GM12891 (cell line): ENCODE measurements around the gene RTN3.

Source experiments
- DNase-seq: peaks from one replicate; pipeline ENCODE4 v3.0.0; 2011; ENCODE audit warnings: low spot score; ENCODE audit not compliant: insufficient read length
- FAIRE-seq: peaks from 2 replicates; lab custom pipeline; 2011; peaks lifted over from hg19 to GRCh38; lab: Jason Lieb, UNC
- PAX5 ChIP-seq: IDR thresholded peaks from 2 replicates; pipeline ENCODE4 v1.6.1; 2011; ENCODE audit warnings: low read length, moderate library complexity, mild to moderate bottlenecking; ENCODE audit not compliant: insufficient read depth, severe bottlenecking
- POLR2A ChIP-seq: IDR thresholded peaks from 2 replicates; pipeline ENCODE4 v1.6.1; 2011; ENCODE audit warnings: low read depth, low read length, control low read depth
- POLR2AphosphoS5 ChIP-seq: IDR thresholded peaks from 2 replicates; pipeline ENCODE4 v1.6.1; 2011; ENCODE audit warnings: low read depth, low read length, control low read depth
- POU2F2 ChIP-seq: IDR thresholded peaks from 2 replicates; pipeline ENCODE4 v1.6.1; 2011; ENCODE audit warnings: low read depth, mild to moderate bottlenecking, control low read depth, low read length, moderate library complexity
- SPI1 ChIP-seq: IDR thresholded peaks from 2 replicates; pipeline ENCODE4 v1.6.1; 2011; ENCODE audit warnings: low read depth, low read length, control low read depth
- TAF1 ChIP-seq: IDR thresholded peaks from 2 replicates; pipeline ENCODE4 v1.6.1; 2011; ENCODE audit warnings: low read depth, low read length, control low read depth

RTN3 gene

GRCh38 chr11:63736864-63737263 lies 55.6 kb downstream of the RTN3 start:
- DNase-seq, result no peak
- no peak for TF ChIP-seq TAF1
- no peak for TF ChIP-seq SPI1
- TF ChIP-seq PAX5, result no peak
- no peak for TF ChIP-seq POLR2AphosphoS5
- no peak for TF ChIP-seq POLR2A
- TF ChIP-seq POU2F2, result no peak
- no peak for FAIRE-seq

GRCh38 chr11:63737718-63738117 lies 56.4 kb downstream of the RTN3 start:
- no peak for DNase-seq
- TF ChIP-seq POLR2AphosphoS5, result no peak
- TF ChIP-seq TAF1, result no peak
- TF ChIP-seq POU2F2, result no peak
- TF ChIP-seq SPI1, result no peak
- no peak for TF ChIP-seq PAX5
- TF ChIP-seq POLR2A, result no peak
- FAIRE-seq, result no peak

GRCh38 chr11:63738720-63739360 lies 57.5 kb downstream of the RTN3 start:
- DNase-seq, result no peak
- no peak for FAIRE-seq
- no peak for TF ChIP-seq POLR2AphosphoS5
- no peak for TF ChIP-seq POU2F2
- TF ChIP-seq SPI1, result no peak
- TF ChIP-seq PAX5, result no peak
- TF ChIP-seq TAF1, result no peak
- TF ChIP-seq POLR2A, result no peak

GRCh38 chr11:63745304-63746170 lies 64.2 kb downstream of the RTN3 start:
- no peak for FAIRE-seq
- no peak for DNase-seq

GRCh38 chr11:63747011-63747410 lies 65.7 kb downstream of the RTN3 start:
- DNase-seq (no peak), FAIRE-seq (no peak)
- TF ChIP-seq TAF1 (no peak), POLR2AphosphoS5 (no peak)

More at GRCh38 chr11:63745304-63746170, 64.2 kb downstream of the RTN3 start:
- no peak for TF ChIP-seq PAX5
- TF ChIP-seq POLR2A, result no peak
- TF ChIP-seq POLR2AphosphoS5, result no peak
- TF ChIP-seq TAF1, result no peak
- no peak for TF ChIP-seq POU2F2
- no peak for TF ChIP-seq SPI1

GRCh38 chr11:63749624-63750023 lies 68.3 kb downstream of the RTN3 start:
- DNase-seq (no peak), FAIRE-seq (no peak)
- TF ChIP-seq POLR2AphosphoS5 (no peak), TAF1 (no peak), POU2F2 (no peak), SPI1 (no peak), PAX5 (no peak), POLR2A (no peak)

- DNase-seq (no peak), FAIRE-seq (no peak)
- TF ChIP-seq POU2F2, result no peak
- no peak for TF ChIP-seq POLR2AphosphoS5
- TF ChIP-seq POLR2A, result no peak
- TF ChIP-seq TAF1, result no peak
- TF ChIP-seq SPI1, result no peak
- no peak for TF ChIP-seq PAX5
Observed at GRCh38 chr11:63756919-63757761, 75.8 kb downstream of the RTN3 start.

- FAIRE-seq, result no peak
- DNase-seq, result no peak
- no peak for TF ChIP-seq SPI1
- no peak for TF ChIP-seq POLR2A
- TF ChIP-seq TAF1, result no peak
- TF ChIP-seq POU2F2, result no peak
- TF ChIP-seq PAX5, result no peak
- no peak for TF ChIP-seq POLR2AphosphoS5
Observed at GRCh38 chr11:63760487-63761079, 79.3 kb downstream of the RTN3 start.

- FAIRE-seq (no peak), DNase-seq (no peak)
- TF ChIP-seq POLR2A (no peak), POU2F2 (no peak), PAX5 (no peak), SPI1 (no peak), TAF1 (no peak), POLR2AphosphoS5 (no peak)
Observed at GRCh38 chr11:63761188-63761587, 79.9 kb downstream of the RTN3 start.
